K562 (cell line): ENCODE data around the gene VEGFB. TPM values are rescaled to one million over a fixed set of nuclear protein-coding genes. Genes with fewer than 3 reads are reported as not detected.

Experiments
- DDX20 ChIP-seq: fragments of 450-650 bp; IDR thresholded peaks from 2 replicates; pipeline ENCODE4 v1.6.1; 2016; ENCODE audit warnings: missing genetic modification characterization, low read depth, mild to moderate bottlenecking, missing compliant biosample characterization, moderate library complexity
- FOXJ3 ChIP-seq: sonication (generic); formaldehyde crosslinking; IDR thresholded peaks from 2 replicates; pipeline ENCODE4 v1.4.0; 2020; ENCODE audit warnings: mild to moderate bottlenecking, missing genetic modification reagents
- GTF2E2 ChIP-seq: fragments of 200-800 bp; sonication (Bioruptor generic); IDR thresholded peaks from 2 replicates; pipeline ENCODE4 v1.6.1; 2016; ENCODE audit warnings: missing genetic modification characterization, missing compliant biosample characterization
- GTF2F1 ChIP-seq: IDR thresholded peaks from 2 replicates; pipeline ENCODE4 v1.6.1; 2011; ENCODE audit warnings: low read depth, low read length, improper control_type of control experiment
- HMGN3 ChIP-seq: IDR thresholded peaks from 2 replicates; pipeline ENCODE4 v1.6.1; 2011; ENCODE audit warnings: borderline replicate concordance, low read depth, mild to moderate bottlenecking, mixed read lengths, low read length; ENCODE audit not compliant: insufficient read length; ENCODE audit errors: extremely low read depth
- HNRNPK ChIP-seq: fragments of 200-400 bp; formaldehyde crosslinking; IDR thresholded peaks from one replicate; pipeline ENCODE4 v1.6.1; 2018; ENCODE audit warnings: mild to moderate bottlenecking, low read depth, low read length; ENCODE audit not compliant: poor library complexity, severe bottlenecking
- HNRNPLL ChIP-seq: fragments of 200-400 bp; formaldehyde crosslinking; IDR thresholded peaks from 2 replicates; pipeline ENCODE4 v1.6.1; 2017; ENCODE audit warnings: low read length, low read depth, mild to moderate bottlenecking; ENCODE audit not compliant: poor library complexity, severe bottlenecking
- KDM1A ChIP-seq, 2 experiments: fragments of 450-650 bp; IDR thresholded peaks; 2 replicates each; pipeline ENCODE4 v1.6.1; 2016; ENCODE audit warnings: mild to moderate bottlenecking in 2 of 2
- NFYB ChIP-seq: IDR thresholded peaks from 2 replicates; pipeline ENCODE4 v1.6.1; 2011; ENCODE audit warnings: mild to moderate bottlenecking, moderate library complexity; ENCODE audit not compliant: insufficient read length; ENCODE audit errors: extremely low read depth
- PHF8 ChIP-seq: fragments of 200-600 bp; sonication (generic); IDR thresholded peaks from 2 replicates; pipeline ENCODE4 v1.6.1; 2012; ENCODE audit warnings: mixed run types, mild to moderate bottlenecking, inconsistent platforms, low read length, moderate library complexity, borderline replicate concordance
- POLR2AphosphoS2 ChIP-seq: IDR thresholded peaks from 2 replicates; pipeline ENCODE4 v1.6.1; 2012; ENCODE audit warnings: low read length, improper control_type of control experiment
- RBM14 ChIP-seq: fragments of 200-400 bp; formaldehyde crosslinking; IDR thresholded peaks from 2 replicates; pipeline ENCODE4 v1.6.1; 2018; ENCODE audit warnings: low read depth, mild to moderate bottlenecking, low read length, moderate library complexity, borderline replicate concordance; ENCODE audit not compliant: insufficient read depth
- RREB1 ChIP-seq: fragments of 250-450 bp; sonication (Bioruptor Pico); IDR thresholded peaks from 2 replicates; pipeline ENCODE4 v1.4.0; 2020
- SRF ChIP-seq, 2 experiments: fragments of 250-450, 450-650 bp in 1 of 2; sonication (Bioruptor Pico) in 1 of 2; sonication (generic) in 1 of 2; formaldehyde crosslinking; IDR thresholded peaks; 2 replicates each; pipeline versions ENCODE4 v1.5.0 to v1.5.1; 2020 to 2022; ENCODE audit warnings: mild to moderate bottlenecking in 1 of 2, missing genetic modification reagents in 1 of 2
- SUPT5H ChIP-seq: fragments of 450-650 bp; IDR thresholded peaks from 2 replicates; pipeline ENCODE4 v1.6.1; 2016
- TAL1 ChIP-seq: fragments of 450-650 bp; IDR thresholded peaks from 2 replicates; pipeline ENCODE4 v1.6.1; 2016; ENCODE audit warnings: mild to moderate bottlenecking
- ZBTB49 ChIP-seq: sonication (generic); formaldehyde crosslinking; IDR thresholded peaks from 2 replicates; pipeline ENCODE4 v1.8.0; 2022; ENCODE audit warnings: missing genetic modification reagents, mild to moderate bottlenecking, borderline replicate concordance
- ZC3H8 ChIP-seq: fragments of 450-650 bp; IDR thresholded peaks from 2 replicates; pipeline ENCODE4 v1.6.1; 2017
- ZNF274 ChIP-seq: IDR thresholded peaks from 2 replicates; pipeline ENCODE4 v1.6.1; 2011; ENCODE audit warnings: low read depth, mild to moderate bottlenecking, low read length, moderate library complexity, borderline replicate concordance
- polyA plus RNA-seq, 8 experiments: library from polyadenylated mRNA; depleted of rRNA in 4 of 8; stranded (reverse) in 5 of 8; unstranded in 3 of 8; fragments of >200 nt; fragmentation: Nextera tagmentation in 2 of 8; fragmentation: Illumina TruSeq in 1 of 8; extraction: Ambion mirVana in 2 of 8; extraction: Trizol in 1 of 8; gene quantifications; 2 replicates each; pipeline versions ENCODE4 v1.2.1 to v1.2.3, GENCODE V29; 2011 to 2014; ENCODE audit warnings: inconsistent platforms in 1 of 8, missing spikeins in 1 of 8
- total RNA-seq, 7 experiments: library from RNA; depleted of rRNA in 6 of 7; stranded (reverse); fragments of >200 nt in 6 of 7; fragmentation: Illumina TruSeq in 2 of 7; extraction: Trizol in 2 of 7; gene quantifications; 2 replicates each; pipeline versions ENCODE4 v1.2.1 to v1.2.3, GENCODE V29; 2011 to 2021; ENCODE audit warnings: low replicate concordance in 1 of 7

The VEGFB gene
- total and polyA plus RNA-seq, 9 of the 15 experiments (the other 6 are each of a cell fraction or from before 2014, with no cell fraction given): 11.0 to 83.4 (median 25.7) TPM

GRCh38 chr11:64284048-64284961, 49.9 kb downstream of the VEGFB start, which contains the start of gene BAD (continued):
- TF ChIP-seq RREB1 (CRISPR knock-in tag) (peak; percentile 66; the same call in 1 of the 2 replicates), NFYB (peak; percentile 32), HMGN3 (peak; percentile 38), ZC3H8 (no peak), TAL1 (no peak), HNRNPK (no peak), ZBTB49 (CRISPR knock-in tag) (no peak), RBM14 (no peak), GTF2E2 (tag) (0 out of 2 replicates have a peak, but pooled peaks have one; percentile 52), HNRNPLL (peak; percentile 13), SRF (CRISPR knock-in tag; IDR thresholded peaks at IDR 0.05) (peak in 1 of 2 experiments; percentile 43; a peak in 1 of 4 replicates), KDM1A (IDR thresholded peaks at IDR 0.05) (no peak), SUPT5H (peak; percentile 73; the same call in 1 of the 2 replicates), FOXJ3 (CRISPR knock-in tag) (no peak), PHF8 (peak; percentile 61; the same call in 1 of the 2 replicates), ZNF274 (no peak), GTF2F1 (no peak), POLR2AphosphoS2 (0 out of 2 replicates have a peak, but pooled peaks have one; percentile 5), DDX20 (tag) (no peak)
